SK-N-SH (cell line): ENCODE data around the gene TMEM123.

Experiments used
- CTCF ChIP-seq: fragments of 200-600 bp; sonication (generic); IDR thresholded peaks from 2 replicates; pipeline ENCODE4 v1.6.1; 2017; ENCODE audit warnings: antibody characterized with exemption, mild to moderate bottlenecking, moderate library complexity
- GABPA ChIP-seq: IDR thresholded peaks from 2 replicates; pipeline ENCODE4 v1.4.0; 2012; ENCODE audit warnings: low read depth, mild to moderate bottlenecking
- MEF2A ChIP-seq: IDR thresholded peaks from 2 replicates; pipeline ENCODE4 v1.4.0; 2012; ENCODE audit warnings: low read depth, borderline replicate concordance
- NFIC ChIP-seq: IDR thresholded peaks from 2 replicates; pipeline ENCODE4 v1.4.0; 2012; ENCODE audit warnings: borderline replicate concordance
- RAD21 ChIP-seq: IDR thresholded peaks from 2 replicates; pipeline ENCODE4 v1.6.1; 2012; ENCODE audit warnings: mild to moderate bottlenecking, low read length
- RFX5 ChIP-seq: IDR thresholded peaks from 2 replicates; pipeline ENCODE4 v1.6.1; 2012; ENCODE audit warnings: mild to moderate bottlenecking, improper control_type of control experiment, low read length
- SIN3A ChIP-seq: IDR thresholded peaks from 2 replicates; pipeline ENCODE4 v1.6.1; 2012; ENCODE audit warnings: low read depth, mild to moderate bottlenecking, low read length, moderate library complexity, borderline replicate concordance
- USF2 ChIP-seq: fragments of 150-350 bp; IDR thresholded peaks from 2 replicates; pipeline ENCODE4 v1.6.1; 2017; ENCODE audit warnings: antibody characterized with exemption, low read length, low read depth, borderline replicate concordance

- TF ChIP-seq CTCF: no peak
- no peak for TF ChIP-seq RFX5
- no peak for TF ChIP-seq NFIC
- TF ChIP-seq MEF2A: no peak
- no peak for TF ChIP-seq USF2
- TF ChIP-seq GABPA: no peak
- TF ChIP-seq SIN3A: no peak
- TF ChIP-seq RAD21: no peak
These were observed 73.7 kb downstream of the TMEM123 start for GRCh38 chr11:102378818-102379217.
